GM19035 (cell line): Measurements from ENCODE around the gene FAM107B.
"Not testable (repeated sequence)": the region's sequence is repeated elsewhere in the genome, so short reads cannot be mapped to it uniquely, and the experiment has no call there.

Experiments used
- ATAC-seq: cut with Tn5 transposase; IDR thresholded peaks from one replicate; pipeline ENCODE4 v1.9.1; 2021; ENCODE audit not compliant: unreplicated experiment

FAM107B gene

DNA sequence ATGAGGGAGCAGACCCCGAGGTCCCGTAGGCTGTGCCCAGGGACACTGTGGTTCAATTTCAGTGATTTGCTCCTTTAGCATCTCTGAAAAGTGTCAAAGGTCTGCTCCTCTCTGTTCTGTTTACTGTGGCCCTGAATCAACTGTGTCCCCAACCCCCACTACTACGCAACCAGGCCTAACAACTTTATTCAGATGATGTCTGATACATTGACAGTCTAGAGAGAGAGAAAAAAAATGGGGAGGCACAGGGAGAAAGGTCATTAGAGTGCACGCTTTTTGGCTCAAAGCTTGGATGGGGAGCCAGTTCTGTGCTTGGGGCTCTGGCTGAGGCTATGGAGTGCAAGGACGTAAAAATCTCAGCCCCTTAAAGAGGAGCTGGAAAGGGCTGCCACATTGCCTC, 77.9 kb downstream of the FAM107B start:
- no peak for ATAC-seq

DNA sequence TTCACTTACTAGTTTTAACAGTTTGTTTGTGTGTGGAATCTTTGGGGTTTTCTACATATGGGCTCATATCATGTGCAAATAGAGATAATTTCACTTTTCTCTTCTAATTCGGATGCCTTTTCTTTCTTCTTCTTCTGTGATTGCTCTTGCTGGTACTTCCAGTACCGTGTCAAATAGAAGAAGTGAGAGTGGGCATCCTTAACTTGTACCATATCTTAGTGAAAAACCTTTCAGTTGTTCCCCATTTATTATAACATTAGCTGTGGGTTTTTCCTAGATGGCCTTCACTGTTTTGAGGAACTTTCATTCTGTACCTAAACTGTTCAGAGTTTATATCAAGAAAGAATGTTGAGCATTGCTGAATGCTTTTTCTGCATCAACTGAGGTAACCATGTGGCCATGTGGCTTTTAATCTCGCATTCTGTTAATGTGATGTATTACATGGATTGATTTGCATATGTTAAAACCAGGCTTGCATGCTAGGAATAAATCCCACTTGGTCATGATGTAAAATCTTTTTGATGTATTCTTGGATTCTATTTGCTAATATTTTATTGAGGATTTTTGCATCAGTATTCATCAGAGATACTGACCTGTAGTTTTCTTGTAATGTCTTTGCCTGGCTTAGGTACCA, 78.7 kb downstream of the FAM107B start:
- ATAC-seq, result no peak

GRCh38 chr10:14693891-14694290, 80.8 kb downstream of the FAM107B start:
- ATAC-seq, result no peak

DNA sequence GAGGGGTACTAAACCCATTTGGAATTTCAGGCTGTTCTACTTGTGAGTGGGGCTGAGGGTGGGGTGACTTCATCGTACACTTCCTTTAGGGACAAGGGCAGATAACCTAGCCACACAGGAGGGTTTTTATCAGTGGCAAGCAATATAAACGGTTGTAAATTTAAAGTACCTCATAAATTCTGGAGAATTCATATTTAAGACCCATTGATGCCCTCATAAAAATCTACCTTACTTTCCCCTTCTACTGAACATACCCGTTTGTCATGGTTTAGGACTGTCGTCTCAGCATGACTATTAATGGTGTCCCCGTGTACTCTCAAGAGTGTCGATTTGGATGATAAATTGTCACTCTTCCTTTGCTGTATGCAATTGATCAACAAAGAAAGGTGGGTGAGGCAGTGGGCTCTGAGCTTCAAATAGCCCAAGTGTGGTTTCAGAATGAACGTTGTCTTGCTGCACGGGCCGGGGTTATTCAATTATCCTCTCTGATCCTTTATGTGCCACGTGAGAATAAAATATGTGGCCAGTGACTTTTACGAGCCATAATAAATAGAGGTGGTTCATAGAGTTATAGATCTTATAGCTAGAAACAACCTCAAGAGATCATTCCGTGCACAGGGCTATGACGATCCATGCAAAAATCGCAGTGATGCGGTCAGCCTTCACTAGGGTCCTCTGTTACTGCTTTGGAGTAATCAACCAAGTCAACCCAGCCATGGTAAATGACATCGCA, 82.2 kb downstream of the FAM107B start:
- ATAC-seq, result no peak

DNA sequence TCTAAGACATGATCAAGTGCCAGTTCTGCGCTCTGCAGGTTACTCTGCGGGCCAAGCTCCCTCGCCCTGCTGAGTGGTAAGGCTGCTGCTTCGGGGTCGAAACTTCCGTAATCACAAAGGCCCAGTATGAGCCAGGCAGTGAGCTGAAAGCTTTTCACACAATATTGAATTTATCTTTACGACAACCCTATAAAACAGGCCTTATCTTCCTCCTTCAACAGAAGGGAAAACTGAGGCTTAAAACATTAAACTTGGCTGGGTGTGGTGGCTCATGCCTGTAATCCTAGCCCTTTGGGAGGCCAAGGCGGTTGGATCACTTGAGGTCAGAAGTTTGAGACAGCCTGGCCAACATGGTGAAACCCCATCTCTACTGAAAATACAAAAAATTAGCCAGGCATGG, 83.3 kb downstream of the FAM107B start:
- no peak for ATAC-seq

DNA sequence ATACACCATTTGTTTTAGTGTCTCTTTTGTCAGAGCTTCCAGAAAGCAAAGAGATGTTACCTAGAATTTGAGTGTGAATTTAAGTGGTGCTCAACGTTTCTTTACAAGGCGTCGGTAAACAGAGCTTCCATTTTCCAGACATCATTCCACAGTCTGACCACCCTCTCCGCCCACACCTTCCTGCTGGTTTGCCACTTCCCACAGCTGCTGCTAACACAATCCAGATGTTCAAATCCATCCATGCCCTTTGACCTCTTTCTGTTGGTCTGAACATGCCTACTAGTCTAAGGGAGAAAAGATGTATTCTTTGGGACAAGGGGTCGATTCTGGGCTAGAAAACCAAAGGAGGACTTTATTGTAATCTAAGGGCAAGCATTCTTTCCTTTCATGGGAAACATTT, 86.1 kb downstream of the FAM107B start:
- no peak for ATAC-seq

DNA sequence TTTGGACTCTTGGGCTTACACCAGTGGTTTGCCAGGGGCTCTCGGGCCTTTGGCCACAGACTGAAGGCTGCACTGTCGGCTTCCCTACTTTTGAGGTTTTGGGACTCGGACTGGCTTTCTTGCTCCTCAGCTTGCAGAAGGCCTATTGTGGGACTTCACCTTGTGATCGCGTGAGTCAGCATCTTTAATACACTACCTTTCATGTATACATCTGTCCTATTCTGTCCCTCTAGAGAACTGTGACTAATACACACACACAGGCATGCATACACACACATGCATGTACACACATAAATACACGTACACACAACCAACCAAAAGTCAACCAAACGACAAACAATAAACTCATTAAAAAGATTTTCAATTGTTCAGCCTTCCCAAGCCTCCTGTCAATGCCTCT, 86.5 kb downstream of the FAM107B start:
- not testable (repeated sequence) for ATAC-seq

GRCh38 chr10:14687340-14687739, 87.4 kb downstream of the FAM107B start:
- ATAC-seq, result no peak

GRCh38 chr10:14686356-14686755, 88.3 kb downstream of the FAM107B start:
- no peak for ATAC-seq

DNA sequence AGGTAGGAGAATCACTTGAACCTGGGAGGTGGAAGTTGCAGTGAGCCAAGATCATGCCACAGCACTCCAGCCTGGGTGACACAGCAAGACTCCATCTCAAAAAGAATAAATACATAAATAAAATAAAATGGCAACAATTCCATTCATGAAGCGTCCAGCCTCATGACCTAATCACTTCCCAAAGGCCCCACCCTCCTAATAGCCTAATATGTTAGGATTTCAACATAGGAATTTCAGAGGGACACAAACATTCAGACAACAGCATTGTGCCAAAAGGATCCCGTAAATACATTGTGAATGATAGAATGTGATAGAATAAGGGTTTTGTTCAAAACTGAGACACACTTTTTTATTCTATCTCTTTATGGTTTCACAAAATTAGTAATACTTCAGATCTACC, 90.3 kb downstream of the FAM107B start:
- no peak for ATAC-seq

GRCh38 chr10:14683256-14683655, 91.4 kb downstream of the FAM107B start:
- ATAC-seq, result no peak

DNA sequence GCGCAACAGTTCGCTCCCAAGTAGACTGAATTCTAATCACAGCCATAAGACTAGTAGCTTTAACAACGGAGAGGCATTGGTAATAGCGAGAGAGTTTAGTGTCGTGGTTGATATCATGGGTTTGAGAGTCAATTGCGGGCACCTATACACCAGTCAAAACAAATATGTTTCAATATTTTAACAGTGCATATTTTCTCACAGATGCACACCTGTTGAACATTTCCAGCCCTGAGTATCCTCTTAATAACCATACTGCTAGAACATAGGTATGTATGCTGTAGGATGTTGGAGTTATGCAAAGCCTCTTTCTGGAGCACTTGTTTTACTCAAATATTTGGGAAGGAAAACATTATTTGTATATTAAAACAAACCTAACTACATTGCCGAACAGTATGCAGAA, 92.9 kb downstream of the FAM107B start:
- ATAC-seq, result no peak

DNA sequence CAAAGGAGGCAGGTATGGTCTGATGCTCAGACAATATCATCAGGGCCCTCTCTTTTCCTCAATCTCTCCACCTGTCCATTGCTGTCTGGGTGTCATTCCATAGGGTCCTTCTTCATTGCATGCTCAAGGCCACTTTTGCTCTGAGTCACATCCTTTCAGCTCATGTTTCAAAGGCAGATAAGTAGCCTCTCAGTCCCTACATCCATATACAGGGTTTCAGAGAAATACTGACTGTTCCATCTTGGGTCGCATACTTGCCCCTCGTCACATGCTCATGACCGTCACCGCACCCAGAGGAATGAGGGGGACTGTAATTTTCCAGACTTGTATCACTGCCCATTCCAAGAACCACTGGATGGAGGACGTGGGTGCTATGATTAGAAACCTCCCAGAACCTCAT, 93.4 kb downstream of the FAM107B start:
- ATAC-seq, result no peak

DNA sequence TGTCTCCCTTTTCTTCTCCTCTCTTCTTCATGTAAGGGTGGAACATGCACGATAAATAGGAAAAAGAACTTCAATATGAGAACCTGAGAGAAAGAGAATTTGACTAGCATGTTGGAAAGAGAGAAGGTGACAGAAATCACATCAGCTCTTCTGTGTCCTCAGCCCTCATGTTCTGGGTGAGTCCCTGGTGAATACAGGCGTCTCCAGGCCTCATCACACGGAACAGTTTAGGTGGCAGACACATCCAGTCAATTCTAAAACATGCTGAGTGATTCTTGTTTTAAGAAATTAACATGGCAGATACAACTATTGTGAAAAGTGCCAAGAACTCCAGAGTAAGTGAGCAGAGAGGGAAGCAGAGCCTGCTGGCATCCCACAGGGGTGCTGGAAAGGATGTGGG, 96.1 kb downstream of the FAM107B start:
- no peak for ATAC-seq

GRCh38 chr10:14676732-14677131, 98.0 kb downstream of the FAM107B start:
- no peak for ATAC-seq

- ATAC-seq, result no peak
These were observed 100.2 kb downstream of the FAM107B start for GRCh38 chr10:14674376-14675050.

DNA sequence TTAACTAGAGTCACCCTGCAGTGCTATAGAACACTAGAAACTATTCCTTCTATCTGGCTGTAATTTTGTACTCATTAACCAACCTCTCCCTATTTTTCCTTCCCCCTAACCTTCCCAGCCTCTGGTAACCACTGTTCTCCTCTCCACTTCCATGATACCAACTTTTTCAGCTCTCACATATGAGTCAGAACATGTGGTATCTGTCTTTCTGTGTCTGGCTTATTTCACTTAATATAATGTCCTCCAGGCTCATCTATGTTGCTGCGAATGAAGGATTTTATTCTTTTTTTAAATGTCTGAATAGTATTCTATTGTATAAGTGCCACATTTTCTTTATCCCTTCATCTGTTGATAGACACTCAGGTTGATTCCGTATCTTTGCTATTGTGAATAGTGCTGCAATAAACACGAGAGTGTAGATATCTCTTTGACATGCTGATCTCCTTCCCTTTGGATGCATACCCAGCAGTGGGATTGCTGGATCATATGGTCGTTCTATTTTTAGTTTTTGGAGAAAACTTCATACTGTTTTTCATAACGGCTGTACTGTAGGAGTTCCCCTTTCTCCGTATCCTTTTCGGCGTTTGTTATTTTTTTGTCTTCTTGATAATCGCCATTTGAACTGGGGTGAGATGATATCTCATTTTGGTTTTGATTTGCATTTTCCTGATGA, 101.4 kb downstream of the FAM107B start:
- no peak for ATAC-seq

GRCh38 chr10:14671386-14671831, 103.3 kb downstream of the FAM107B start:
- no peak for ATAC-seq

- ATAC-seq, result no peak
These were observed 104.0 kb downstream of the FAM107B start for GRCh38 chr10:14670551-14671240.

DNA sequence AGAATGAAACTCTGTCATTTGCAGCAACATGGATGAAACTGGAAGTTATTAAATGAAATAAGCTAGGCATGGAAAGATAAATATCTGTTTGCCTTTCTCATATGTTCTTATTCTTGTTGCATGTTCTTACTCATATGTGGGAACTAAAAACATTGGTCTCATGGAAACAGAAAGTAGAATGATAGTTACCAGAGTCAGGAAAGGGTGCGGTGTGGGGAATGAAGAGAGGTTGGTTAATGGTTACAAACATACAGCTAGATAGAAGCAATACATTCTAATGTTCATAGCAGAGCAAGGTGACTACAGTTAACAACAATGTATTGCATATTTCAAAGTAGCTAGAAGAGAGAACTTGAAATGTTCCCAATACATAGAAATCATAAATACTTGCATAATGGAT, 105.1 kb downstream of the FAM107B start:
- no peak for ATAC-seq

DNA sequence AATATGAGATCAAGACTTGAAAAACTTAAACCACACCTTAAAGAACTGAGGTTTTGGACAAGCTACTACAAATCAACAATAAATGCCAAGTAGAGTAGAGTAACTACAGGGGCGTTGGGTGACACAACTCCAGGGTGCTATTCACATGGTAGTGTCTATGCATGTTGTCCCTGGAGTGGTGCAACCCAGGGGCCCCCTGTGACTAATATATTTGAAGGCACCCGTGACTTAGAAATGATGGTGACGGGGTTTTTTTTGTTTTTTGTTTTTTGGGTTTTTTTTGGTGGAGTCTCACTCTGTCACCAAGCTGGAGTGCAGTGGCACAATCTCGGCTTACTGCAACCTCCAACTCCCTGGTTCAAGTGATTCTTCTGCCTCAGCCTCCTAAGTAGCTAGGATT, 106.9 kb downstream of the FAM107B start:
- no peak for ATAC-seq
